H1 (cell line): ENCODE data around the gene SLC25A42. TPM values are rescaled to one million over a fixed set of nuclear protein-coding genes. Genes with fewer than 3 reads are reported as not detected.

ENCODE experiments used
- ASH2L ChIP-seq: fragments of 200-600, 300-600 bp; sonication (generic); IDR thresholded peaks from one replicate; pipeline ENCODE4 v1.7.1; 2017; ENCODE audit warnings: low read length
- CHD2 ChIP-seq: IDR thresholded peaks from 2 replicates; pipeline ENCODE4 v1.6.1; 2012; ENCODE audit warnings: low read length, improper control_type of control experiment
- KDM4A ChIP-seq: IDR thresholded peaks from one replicate; pipeline ENCODE4 v1.7.1; 2012; ENCODE audit warnings: low read depth, mild to moderate bottlenecking, moderate library complexity, low read length, inconsistent platforms; ENCODE audit not compliant: severe bottlenecking
- POU5F1 ChIP-seq: IDR thresholded peaks from 2 replicates; pipeline ENCODE4 v1.6.1; 2011; ENCODE audit warnings: low read depth, mild to moderate bottlenecking, low read length, moderate library complexity
- SAP30 ChIP-seq: fragments of 300-600 bp; sonication (generic); IDR thresholded peaks from 2 replicates; pipeline ENCODE4 v1.7.1; 2012; ENCODE audit warnings: low read length, moderate library complexity, mild to moderate bottlenecking, inconsistent platforms; ENCODE audit not compliant: insufficient read depth, insufficient replicate concordance
- SIX5 ChIP-seq: IDR thresholded peaks from 2 replicates; pipeline ENCODE4 v1.6.1; 2011; ENCODE audit warnings: mild to moderate bottlenecking, low read depth, low read length
- TCF12 ChIP-seq: IDR thresholded peaks from 2 replicates; pipeline ENCODE4 v1.6.1; 2011; ENCODE audit warnings: low read depth, mild to moderate bottlenecking, low read length
- polyA plus RNA-seq, 7 experiments: library from polyadenylated mRNA; depleted of rRNA in 3 of 7; stranded (reverse) in 5 of 7; unstranded in 2 of 7; fragments of >200 nt in 5 of 7; fragments of 200-250 nt in 2 of 7; gene quantifications; 1 replicate in 5 of 7; 2 replicates in 1 of 7; 4 replicates in 1 of 7; pipeline versions ENCODE4 v1.2.1 to v1.2.3, GENCODE V29; 2011 to 2013; ENCODE audit warnings: missing spikeins in 2 of 7, mixed read lengths in 2 of 7
- total RNA-seq: library from RNA; stranded (reverse); fragmentation: NEBNext Ultra II Directional; extraction: Animal tissue kit (Norgen Biotek cat#: 25700); gene quantifications from 2 replicates; pipeline ENCODE4 v1.2.1, GENCODE V29; 2021
- TF ChIP-seq, protein P1 (sequence below): fragments of 300-600 bp; sonication (generic); IDR thresholded peaks from 2 replicates; pipeline ENCODE4 v1.7.1; 2012; ENCODE audit warnings: low read length, moderate library complexity, mild to moderate bottlenecking, inconsistent platforms; ENCODE audit not compliant: insufficient replicate concordance

Gene SLC25A42
- total and polyA plus RNA-seq, 2 of the 8 experiments (the other 6 are each of a cell fraction or from before 2014, with no cell fraction given): 5.9 to 6.2 TPM

DNA sequence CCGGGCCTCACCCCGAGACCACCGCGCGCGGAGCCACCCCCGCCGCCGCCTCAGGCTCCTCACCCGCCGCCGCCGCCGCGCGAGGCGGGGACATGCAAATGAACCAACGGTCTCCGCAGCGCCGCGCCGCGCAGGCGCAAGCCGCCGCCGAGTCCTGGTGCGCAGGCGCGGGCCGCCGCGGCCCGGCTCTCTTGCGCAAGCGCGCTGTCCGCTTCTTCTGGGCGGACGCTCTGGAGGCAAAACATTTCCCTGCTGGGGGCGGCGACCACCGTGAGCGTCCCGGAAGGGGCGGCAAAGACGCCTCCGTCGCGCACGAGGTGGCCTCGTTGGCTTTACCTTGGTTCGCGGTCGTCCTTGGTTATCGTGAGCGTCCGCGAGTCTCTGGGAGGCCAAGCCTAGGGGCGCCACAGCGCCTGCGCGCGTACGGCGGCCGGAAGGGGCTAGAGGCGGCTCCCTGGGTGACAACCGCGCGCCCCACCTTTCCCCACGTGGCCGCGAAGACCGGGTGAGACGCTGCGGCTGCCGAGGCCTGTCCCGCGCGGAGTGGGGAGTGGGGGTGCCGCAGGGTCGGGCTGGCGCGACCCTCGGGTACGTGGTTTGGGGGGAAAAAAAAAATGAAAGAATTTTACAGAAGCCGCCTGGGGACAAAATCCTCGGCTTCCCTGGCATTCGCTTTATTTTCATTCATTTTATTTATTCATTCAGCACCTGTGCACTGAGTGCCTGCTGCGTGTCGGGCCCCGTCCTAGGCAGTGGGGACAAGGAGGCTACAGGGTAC, 30.2 kb upstream of the SLC25A42 start, which contains the start of the genes ARMC6 and SUGP2 (continued):
- TF ChIP-seq, protein P1, sequence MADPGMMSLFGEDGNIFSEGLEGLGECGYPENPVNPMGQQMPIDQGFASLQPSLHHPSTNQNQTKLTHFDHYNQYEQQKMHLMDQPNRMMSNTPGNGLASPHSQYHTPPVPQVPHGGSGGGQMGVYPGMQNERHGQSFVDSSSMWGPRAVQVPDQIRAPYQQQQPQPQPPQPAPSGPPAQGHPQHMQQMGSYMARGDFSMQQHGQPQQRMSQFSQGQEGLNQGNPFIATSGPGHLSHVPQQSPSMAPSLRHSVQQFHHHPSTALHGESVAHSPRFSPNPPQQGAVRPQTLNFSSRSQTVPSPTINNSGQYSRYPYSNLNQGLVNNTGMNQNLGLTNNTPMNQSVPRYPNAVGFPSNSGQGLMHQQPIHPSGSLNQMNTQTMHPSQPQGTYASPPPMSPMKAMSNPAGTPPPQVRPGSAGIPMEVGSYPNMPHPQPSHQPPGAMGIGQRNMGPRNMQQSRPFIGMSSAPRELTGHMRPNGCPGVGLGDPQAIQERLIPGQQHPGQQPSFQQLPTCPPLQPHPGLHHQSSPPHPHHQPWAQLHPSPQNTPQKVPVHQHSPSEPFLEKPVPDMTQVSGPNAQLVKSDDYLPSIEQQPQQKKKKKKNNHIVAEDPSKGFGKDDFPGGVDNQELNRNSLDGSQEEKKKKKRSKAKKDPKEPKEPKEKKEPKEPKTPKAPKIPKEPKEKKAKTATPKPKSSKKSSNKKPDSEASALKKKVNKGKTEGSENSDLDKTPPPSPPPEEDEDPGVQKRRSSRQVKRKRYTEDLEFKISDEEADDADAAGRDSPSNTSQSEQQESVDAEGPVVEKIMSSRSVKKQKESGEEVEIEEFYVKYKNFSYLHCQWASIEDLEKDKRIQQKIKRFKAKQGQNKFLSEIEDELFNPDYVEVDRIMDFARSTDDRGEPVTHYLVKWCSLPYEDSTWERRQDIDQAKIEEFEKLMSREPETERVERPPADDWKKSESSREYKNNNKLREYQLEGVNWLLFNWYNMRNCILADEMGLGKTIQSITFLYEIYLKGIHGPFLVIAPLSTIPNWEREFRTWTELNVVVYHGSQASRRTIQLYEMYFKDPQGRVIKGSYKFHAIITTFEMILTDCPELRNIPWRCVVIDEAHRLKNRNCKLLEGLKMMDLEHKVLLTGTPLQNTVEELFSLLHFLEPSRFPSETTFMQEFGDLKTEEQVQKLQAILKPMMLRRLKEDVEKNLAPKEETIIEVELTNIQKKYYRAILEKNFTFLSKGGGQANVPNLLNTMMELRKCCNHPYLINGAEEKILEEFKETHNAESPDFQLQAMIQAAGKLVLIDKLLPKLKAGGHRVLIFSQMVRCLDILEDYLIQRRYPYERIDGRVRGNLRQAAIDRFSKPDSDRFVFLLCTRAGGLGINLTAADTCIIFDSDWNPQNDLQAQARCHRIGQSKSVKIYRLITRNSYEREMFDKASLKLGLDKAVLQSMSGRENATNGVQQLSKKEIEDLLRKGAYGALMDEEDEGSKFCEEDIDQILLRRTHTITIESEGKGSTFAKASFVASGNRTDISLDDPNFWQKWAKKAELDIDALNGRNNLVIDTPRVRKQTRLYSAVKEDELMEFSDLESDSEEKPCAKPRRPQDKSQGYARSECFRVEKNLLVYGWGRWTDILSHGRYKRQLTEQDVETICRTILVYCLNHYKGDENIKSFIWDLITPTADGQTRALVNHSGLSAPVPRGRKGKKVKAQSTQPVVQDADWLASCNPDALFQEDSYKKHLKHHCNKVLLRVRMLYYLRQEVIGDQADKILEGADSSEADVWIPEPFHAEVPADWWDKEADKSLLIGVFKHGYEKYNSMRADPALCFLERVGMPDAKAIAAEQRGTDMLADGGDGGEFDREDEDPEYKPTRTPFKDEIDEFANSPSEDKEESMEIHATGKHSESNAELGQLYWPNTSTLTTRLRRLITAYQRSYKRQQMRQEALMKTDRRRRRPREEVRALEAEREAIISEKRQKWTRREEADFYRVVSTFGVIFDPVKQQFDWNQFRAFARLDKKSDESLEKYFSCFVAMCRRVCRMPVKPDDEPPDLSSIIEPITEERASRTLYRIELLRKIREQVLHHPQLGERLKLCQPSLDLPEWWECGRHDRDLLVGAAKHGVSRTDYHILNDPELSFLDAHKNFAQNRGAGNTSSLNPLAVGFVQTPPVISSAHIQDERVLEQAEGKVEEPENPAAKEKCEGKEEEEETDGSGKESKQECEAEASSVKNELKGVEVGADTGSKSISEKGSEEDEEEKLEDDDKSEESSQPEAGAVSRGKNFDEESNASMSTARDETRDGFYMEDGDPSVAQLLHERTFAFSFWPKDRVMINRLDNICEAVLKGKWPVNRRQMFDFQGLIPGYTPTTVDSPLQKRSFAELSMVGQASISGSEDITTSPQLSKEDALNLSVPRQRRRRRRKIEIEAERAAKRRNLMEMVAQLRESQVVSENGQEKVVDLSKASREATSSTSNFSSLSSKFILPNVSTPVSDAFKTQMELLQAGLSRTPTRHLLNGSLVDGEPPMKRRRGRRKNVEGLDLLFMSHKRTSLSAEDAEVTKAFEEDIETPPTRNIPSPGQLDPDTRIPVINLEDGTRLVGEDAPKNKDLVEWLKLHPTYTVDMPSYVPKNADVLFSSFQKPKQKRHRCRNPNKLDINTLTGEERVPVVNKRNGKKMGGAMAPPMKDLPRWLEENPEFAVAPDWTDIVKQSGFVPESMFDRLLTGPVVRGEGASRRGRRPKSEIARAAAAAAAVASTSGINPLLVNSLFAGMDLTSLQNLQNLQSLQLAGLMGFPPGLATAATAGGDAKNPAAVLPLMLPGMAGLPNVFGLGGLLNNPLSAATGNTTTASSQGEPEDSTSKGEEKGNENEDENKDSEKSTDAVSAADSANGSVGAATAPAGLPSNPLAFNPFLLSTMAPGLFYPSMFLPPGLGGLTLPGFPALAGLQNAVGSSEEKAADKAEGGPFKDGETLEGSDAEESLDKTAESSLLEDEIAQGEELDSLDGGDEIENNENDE: no peak
- TF ChIP-seq ASH2L (peak; percentile 68), TCF12 (no peak), SIX5 (no peak), POU5F1 (no peak), CHD2 (no peak), SAP30 (no peak), KDM4A (peak; percentile 79)
